Suprapubic skin (tissue), 3 donors: ENCODE results near the gene SIRT7.

Experiments used
- POLR2A ChIP-seq, 2 donors: fragments of 450-650 bp; IDR thresholded peaks; one replicate each; pipeline ENCODE4 v1.6.1; 2017; ENCODE audit warnings: antibody characterized with exemption in 2 of 2, mild to moderate bottlenecking in 2 of 2, moderate library complexity in 2 of 2
- TF ChIP-seq, protein P1 (sequence below), 2 donors: fragments of 200-600 bp in 1 of 2; fragments of 450-650 bp in 1 of 2; sonication (generic) in 1 of 2; IDR thresholded peaks; one replicate each; pipeline ENCODE4 v1.5.1; 2016 to 2019; ENCODE audit warnings: antibody characterized with exemption in 2 of 2, mild to moderate bottlenecking in 1 of 2, moderate library complexity in 1 of 2

DNA sequence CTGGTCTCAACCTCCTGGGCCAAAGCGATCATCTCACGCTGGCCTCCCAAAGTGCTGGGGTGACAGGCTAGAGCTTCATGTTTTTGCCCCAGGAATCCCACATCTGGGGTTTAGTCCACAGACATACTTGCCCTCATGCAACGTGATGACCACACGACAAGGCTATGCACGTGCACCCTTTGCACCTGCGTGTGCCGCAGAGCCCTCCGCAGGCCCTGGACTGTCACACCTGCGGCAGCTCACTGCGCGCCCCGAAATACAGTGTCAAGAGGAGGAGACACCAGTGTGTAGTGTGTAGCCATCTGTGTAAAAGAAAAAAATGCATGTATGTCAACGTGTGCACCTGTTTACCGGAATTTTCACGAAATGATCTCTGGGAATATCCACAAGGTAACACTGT, 32.5 kb upstream of the SIRT7 start:
- TF ChIP-seq, protein P1, sequence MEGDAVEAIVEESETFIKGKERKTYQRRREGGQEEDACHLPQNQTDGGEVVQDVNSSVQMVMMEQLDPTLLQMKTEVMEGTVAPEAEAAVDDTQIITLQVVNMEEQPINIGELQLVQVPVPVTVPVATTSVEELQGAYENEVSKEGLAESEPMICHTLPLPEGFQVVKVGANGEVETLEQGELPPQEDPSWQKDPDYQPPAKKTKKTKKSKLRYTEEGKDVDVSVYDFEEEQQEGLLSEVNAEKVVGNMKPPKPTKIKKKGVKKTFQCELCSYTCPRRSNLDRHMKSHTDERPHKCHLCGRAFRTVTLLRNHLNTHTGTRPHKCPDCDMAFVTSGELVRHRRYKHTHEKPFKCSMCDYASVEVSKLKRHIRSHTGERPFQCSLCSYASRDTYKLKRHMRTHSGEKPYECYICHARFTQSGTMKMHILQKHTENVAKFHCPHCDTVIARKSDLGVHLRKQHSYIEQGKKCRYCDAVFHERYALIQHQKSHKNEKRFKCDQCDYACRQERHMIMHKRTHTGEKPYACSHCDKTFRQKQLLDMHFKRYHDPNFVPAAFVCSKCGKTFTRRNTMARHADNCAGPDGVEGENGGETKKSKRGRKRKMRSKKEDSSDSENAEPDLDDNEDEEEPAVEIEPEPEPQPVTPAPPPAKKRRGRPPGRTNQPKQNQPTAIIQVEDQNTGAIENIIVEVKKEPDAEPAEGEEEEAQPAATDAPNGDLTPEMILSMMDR (IDR thresholded peaks at IDR 0.05) = no peak
- no peak for TF ChIP-seq POLR2A (IDR thresholded peaks at IDR 0.05)
